HG02884 (cell line): ENCODE results near the gene CEBPZOS.

Experiments
- ATAC-seq: cut with Tn5 transposase; IDR thresholded peaks from one replicate; pipeline ENCODE4 v1.9.1; 2021; ENCODE audit warnings: mild to moderate bottlenecking, moderate library complexity; ENCODE audit not compliant: unreplicated experiment

Gene CEBPZOS

DNA sequence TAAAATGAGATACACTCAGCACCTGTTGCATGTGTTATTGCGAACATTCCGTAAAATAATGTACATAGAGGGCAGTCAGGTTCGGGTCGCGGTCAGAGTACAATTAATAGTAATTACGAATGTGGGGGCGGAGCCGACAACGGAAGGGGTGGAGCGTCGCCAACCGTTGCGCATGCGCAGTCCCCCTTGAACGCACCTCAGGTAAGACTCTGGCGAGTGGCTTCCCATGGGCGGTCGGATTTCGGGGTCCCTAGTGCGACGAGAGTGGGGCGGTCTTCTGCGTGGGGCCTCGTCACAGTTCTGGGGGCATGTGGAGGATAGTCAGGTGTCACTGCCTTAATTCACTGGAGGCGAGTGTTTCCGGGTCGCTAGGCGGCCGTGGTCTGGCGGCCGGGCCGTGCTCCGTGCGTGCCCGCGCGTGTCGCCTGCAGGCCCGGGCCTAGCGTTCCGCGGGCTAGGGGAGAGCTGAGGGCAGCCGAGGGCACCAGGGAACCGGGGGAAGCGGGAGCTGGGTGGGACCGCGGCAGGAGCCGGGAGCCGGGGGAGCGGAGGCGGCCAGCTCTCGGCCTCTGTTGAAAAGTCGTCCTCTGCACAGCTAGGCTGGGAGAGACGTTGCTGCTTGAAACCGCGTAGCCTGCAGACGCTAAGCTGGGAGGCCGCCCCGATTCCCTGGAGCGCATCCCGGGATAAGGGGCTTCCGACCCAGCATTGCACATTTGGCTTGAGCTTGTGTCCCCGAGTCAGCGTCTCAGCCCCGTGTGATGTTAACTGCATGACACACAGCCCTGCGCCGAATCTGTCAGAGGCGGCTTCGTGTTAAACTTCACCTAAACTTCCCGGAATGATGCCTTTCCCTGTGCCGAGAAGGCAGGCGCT lies at the start of gene CEBPZOS:
Gene CEBPZOS, plus strand, starts transcription at position 177 of the 876 bp plus-strand sequence. CDS start 3,209 bp downstream, outside the sequence.
- ATAC-seq: peak; percentile 51

DNA sequence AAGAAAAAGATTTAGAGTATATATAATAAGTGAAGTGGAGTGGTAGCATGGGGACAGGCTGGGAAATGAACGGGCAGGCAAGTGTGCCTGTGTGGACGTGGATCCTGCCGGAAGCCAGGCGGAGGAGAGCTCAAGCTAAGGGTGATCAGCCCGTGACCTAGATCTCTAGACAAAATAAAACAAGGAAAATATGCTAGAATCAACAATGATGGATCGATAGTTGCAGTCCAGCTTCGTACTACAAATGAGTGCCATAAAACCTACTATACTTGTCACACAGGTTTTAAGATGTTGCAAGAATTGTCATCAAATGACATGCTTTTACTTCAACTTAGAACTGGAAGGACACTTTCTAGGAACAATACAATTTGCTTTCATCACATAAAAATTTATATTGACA lies 48.0 kb upstream of the CEBPZOS start:
- ATAC-seq: no peak

DNA sequence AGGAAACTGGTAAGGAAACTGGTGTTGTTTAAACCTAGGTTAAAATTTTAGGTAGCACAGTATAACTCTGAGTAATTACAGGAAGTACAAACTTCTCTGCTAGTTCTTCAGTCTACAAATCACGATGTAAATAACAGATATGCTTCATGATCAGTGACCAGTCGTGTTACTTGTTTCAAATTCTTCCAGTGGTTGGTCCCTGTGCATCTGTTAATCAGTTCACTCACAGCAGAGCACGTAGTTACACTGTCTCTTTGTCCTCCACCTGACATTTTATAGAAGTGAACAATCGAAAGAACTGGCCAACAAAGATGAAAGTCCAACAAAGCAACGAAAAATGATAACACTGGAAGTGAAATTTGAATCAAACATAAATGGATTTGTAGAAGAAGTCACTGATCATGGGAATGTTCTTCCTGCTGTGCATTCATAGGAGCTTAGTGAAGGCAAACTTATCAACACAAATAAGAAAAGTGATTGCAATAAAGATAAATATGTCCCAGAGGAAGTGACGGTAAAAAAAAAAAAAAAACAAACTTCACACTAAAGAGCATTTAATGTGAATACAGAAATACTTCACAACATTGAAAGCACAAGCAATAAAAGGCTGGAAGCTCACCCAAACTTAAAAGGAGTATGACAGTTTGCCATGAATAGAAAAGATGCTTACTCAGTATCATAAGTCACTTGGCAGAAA lies 46.5 kb upstream of the CEBPZOS start:
- no peak for ATAC-seq

DNA sequence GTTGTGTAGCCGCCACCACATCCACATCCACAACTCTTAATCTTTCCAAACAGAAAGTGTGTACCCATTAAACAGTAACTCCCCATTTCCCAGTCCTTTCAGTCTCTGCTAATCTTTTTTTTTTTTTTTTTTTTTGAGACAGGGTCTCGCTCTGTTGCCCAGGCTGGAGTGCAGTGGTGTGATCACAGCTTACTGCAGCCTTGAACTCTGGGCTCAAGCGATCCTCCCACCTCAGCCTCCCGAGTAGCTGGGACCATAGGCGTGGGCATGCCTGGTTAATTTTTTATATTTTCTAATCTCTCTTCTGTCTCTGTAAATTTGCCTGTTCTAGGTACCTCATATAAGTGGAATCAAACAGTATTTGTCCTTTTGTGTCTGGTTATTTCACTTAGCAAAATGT lies 43.1 kb upstream of the CEBPZOS start:
- no peak for ATAC-seq

DNA sequence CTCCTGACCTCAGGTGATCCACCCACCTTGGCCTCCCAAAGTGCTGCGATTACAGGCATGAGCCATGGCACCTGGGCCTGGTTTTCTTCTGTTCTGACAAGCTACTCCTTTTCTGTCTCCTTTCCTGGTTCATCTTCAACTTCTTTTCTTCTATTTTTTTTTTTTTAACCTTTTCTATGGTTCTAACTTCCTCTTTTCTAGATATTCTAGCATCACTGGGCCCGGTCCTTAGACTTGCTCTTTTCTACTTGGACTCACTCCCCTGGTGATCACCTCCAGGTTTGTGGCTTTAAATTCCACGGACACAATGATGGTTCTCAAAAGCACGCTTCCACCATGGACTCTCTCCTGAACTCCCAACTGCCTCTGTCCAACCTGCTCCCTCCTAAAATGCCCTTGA lies 41.5 kb upstream of the CEBPZOS start:
- ATAC-seq: no peak

DNA sequence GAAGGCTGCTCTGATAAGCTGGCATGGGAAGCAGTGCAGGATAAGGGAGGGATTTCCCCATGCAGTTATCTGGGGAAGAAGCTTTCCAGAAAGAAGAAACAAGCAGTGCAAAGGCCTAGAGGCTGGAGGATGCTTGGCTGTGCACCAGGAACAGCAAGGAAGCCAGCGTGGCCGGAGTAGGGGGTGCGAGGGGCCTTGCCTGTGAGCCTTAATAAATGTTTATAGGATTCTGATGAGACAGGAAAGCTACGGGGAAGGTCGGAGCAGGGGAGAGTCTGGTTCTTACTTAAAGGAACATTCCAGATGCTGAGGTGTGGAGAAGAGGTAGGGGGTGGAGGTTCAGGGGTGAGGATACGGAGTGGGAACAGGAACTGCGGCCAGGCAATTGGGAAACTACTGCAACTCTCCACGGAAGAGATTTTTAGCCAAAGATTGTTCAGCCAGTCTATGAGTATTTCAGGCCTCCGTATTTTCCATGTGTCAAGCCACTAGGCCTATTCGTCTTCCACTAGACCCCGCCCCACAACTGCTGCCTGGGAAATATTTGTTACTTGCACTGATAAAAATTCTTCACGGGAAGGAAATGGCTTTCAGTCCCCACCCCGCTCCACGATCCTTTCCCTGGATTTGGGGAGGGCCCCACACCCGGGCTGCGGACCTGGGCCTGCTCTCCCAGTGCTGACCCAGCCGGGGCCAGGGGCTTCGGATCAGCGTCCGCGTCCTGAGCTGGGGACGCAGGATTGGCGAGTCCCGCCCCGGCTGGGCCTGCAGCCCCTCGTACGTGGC lies 40.0 kb upstream of the CEBPZOS start:
- ATAC-seq: peak; percentile 23

DNA sequence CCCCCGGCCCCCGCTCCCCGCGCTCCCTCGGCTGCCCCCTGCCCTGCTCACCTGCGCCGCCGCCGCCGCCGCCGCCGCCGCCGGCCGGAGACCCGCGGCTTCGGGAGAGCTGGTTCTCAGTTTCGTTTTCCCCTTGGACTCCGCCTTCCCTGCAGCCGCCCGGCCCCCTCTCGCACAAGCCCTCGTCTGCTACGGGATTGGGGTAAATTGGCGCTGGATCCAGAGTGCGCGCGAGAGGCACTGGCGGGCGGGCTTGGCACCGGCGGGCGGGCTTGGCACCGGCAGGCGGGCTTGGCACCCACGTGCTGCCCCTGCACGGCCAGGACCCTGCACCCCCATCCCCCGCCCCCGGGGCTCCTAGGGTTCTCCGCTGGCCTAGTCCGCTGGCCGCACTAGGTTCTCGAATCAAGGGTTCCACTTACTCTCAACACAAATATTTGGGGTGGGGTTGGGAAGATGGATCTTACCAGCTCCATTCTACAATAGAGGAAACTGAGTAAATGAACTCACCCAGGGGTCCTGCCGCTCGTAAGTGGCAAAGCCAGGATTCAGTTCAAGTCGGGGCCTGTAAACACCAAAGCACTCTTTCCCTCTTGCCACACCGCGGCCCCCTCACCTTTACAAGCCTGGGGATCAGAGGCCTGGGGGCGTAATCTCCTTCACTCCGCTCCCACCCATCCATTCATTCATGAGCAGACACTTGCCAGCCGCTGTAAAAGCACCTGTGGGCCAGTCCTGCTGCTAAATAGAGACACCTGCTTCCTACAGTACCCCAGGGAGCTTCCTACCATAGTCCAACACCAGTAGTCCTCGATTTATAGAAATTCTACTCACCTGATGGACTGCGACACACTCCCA lies 39.2 kb upstream of the CEBPZOS start, which contains the start of gene EIF2AK2:
Gene EIF2AK2, minus strand, starts transcription at position 124 of the 858 bp plus-strand sequence. CDS start 9,174 bp downstream, outside the sequence.
- peak; percentile 88 for ATAC-seq

DNA sequence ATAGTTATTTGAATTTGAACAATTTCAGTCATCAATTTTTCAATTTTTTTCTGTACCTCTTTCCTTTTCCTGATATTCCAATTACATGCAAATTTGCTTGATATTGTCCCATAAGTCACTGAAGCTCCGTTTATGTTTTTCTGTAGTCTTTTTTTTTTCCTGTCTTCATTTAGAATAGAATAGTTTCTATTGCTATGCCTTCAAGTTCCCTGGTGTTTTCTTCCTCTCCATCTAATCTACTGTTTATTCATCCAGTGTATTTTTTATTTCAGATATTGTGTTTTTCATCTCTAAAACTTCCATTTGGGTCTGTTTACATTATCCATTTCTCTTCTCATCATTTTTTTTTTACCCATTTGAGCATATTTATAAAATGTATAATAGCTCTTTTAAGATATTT lies 31.5 kb upstream of the CEBPZOS start:
- no peak for ATAC-seq

DNA sequence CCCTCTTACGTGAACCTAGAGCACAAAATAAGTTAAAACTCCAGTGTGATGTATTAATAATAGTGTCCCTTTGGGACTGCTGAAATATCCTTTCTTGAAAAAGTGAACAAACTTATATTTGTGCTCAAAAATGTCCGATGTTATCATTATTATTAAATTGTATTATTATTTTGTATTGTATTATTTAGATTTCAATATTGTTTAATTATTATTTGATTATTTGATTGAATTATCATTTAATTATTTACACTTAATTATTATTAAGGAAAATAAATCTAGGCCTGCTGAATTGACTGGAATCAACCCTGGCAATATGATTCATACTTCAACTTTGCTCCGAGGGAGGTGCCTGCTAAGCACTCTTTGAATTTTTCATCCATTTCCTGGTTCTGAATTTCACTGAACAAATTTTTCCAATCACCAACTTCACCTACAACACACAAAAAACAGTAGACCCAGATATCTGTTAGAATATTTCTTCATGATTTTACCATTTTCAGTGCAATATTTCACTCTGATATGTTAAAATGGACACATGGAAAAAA lies 28.6 kb upstream of the CEBPZOS start:
- ATAC-seq: no peak

DNA sequence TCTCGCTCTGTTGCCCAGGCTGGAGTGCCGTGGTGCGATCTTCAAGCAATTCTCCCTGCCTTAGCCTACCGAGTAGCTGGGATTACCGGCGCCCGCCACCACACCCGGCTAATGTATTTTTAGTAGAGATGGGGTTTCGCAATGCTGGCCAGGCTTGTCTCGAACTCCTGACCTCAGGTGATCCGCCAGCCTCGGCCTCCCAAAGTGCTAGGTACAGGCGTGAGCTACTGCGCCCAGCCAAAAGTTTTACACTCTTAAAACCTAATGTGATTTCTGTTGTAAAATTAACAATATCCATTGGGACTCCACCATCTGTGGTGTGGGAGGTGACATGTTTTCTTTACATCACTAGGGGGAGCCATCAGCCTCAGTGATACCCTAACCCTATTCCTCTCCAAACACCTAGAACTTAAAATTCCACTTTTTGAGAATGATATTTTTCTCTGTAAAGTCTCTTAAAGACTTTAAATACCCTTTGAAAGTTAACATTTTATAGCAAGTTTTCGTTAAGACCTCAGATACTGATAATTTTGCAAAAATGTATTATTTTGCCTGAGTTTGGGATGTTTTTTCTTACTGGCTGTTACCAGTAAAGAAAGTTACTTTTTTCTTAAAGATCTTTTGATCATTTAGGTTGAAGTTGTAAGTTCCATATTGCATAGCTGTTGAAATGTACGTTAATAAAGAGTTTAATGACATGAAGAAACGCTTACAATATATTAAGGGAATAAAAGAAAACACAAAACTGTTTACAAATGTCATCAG lies 27.9 kb upstream of the CEBPZOS start:
- ATAC-seq: no peak

DNA sequence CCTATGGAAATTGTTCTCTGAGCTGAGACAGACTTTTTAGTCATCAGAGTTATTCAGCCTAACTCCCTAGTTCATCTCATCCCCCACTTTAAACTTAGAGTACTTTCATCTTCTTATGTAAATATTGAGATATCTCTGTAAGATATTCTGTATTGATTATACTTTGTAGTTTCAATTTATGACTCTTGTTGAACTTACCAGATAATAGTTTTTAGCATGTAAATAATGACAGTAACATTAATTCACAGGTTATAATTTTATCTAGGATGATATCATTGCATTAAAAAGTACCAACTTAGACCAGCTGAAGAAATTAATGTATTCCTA lies 24.7 kb upstream of the CEBPZOS start:
- ATAC-seq: no peak

DNA sequence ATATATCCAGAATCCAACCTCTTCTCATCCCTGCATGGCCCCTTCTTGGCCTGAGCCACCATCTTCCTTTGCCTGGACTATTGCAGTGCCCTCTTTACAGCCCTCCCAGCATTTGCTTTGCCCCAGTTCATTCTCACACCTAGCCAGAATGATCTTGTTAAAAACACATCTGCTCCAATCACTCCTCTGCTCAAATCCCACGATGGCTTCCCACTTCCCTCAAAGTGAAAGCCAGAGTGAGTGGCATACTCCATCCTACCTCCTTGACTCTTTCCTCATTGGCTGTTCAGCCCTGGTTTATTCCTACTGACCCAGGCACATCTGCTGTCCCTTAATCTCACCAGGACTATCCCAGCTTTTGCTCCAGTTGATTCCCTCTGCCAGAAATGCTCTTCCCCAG lies 22.6 kb upstream of the CEBPZOS start:
- ATAC-seq: no peak

DNA sequence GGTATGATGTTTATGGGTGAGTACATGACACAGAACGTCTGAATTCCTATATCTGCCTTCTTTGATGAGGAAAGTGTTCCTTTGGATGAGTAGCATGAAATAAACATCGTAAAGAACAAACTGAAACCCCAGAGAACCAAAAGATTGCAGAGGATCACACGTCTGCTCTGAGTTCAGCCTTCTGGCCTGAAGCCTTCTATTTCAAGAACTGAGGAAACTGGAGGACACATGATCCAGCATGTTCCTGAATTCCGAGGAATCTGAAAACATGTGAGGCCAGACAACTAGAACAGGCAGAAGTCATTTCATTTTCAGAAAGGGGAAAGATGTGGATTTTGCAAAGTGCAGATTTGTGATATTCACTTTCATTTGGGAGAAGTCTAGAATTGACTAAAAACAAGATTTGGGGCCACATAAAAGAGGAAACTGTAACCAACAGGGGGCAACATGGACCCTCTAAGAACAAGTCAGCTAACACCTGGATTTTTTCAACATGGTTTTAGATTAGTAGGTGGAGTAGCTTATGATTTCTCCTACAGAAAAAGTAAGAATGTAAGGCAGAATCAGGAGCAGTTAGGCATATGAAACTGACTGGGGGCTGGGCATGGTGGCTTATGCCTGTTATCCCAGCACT lies 16.2 kb upstream of the CEBPZOS start:
- no peak for ATAC-seq

DNA sequence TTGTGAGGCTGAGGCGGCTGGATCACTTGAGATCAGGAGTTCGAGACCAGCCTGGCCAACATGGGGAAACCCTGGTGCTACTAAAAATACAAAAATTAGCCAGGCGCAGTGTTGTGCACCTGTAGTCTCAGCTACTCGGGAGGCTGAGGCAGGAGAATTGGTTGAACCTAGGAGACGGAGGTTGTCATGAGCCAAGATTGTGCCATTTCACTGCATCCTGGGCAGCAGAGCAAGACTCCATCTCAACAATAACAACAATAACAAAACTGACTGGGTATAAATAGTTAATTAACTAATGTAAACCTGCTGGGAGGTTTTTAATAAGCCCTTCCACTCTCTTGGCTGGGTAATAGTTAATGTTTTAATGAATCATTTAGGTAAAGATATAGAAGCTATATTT lies 15.7 kb upstream of the CEBPZOS start:
- no peak for ATAC-seq

DNA sequence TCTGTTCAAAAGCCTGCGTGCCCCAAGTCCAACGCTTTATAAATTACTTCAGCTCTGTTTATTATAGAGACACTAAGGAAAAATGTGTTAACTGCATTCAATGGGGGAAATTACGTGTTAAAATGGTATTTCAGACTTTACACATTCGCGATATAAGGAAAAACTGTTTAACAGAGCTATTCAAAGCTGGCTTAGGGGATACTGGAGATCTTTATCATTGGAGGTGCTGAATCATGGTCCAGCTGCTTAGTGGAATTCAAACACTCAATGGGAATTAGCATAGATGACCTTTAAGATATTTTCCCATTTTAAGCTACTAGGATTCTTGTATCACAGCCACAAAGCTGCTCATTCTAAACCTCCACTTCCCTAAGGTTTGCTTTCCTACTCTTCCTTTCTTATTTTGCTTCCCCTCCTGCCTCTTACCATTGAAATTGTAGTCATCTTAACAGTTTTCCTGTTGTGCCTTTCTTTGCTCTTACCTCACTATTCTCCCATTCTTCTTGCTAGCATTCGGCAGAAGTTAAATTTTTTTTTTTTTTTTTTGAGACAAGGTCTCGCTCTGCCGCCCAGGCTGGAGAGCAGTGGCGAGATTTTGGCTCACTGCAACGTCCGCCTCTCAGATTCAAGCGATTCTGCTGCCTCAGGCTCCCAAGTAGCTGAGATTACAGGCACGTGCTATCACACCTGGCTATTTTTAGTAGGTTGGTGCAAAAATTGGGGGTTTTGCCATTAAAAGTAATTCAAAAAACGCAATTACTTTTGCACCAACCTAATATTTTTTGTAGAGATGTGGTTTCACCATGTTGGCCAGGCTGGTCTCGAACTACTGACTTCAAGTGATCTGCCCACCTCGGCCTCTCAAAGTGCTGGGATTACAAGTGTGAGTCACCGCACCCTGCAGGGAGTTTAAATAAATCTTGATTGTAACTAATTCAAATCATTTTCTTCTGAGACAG lies 14.3 kb upstream of the CEBPZOS start:
- no peak for ATAC-seq

DNA sequence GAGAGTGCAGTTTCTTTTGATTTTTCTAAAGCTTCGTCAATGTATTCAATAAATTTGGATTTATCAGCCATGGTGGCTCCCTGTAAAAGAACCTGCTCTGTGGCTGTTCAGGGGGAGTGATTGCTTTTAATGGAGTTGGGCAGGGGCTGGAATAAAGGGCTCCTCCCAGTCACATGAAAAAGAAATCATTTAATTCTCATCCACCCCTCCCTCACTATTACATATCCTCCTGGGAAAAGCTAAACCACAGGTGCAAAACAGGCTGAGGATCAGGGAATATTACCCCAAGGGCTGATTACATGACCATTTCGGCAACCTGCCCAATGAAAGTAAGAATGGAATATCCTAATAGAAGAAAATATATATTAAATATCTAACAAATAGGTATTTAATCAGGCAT lies 7.7 kb upstream of the CEBPZOS start, which contains the start of gene SULT6B1:
Gene SULT6B1, minus strand, starts transcription at position 101 of the 400 bp plus-strand sequence. Its CDS starts 30 bp downstream, at position 71.
- ATAC-seq: no peak

DNA sequence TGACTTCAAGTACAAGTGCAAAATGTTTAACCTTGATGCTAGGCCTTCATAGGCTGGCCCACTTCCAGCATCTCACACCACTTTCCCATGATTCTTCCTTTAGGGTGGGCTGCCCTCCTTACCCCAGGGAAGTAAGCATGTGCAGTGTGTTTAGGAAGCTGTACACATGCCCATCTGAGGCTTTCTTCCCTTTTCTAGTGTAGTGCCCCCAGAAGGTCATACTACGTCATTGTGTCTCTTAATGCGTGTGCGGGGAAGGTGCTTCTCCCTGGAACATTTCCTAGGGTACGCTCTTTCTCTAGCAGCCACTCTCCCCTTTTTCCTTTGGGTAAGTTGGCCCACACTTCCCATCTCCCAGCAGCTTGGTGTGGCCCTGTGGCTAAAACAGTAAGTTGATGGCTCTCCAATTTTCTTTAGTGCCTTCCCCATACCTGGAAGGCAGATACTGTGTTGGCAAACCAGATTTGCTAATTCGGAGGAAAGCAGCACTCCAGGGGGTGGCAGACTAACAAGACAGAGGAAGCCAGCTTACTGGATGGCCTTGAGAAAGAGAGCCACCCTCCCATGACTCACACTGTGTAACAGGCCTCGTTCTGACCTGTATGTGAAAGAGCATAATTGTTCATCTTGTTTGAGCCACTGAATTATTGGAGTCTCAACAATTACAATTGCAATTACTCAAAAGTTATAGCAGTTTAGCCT lies 6.7 kb upstream of the CEBPZOS start:
- ATAC-seq: no peak
